HepG2 (cell line): ENCODE results near the gene IGF2BP1. TPM values are rescaled to one million over a fixed set of nuclear protein-coding genes. Genes with fewer than 3 reads are reported as not detected.

Experiments
- ATAC-seq: fragments of 200-7000 bp; cut with Tn5 transposase; 3 replicates; pipeline ENCODE4 v1.9.1; 2020; ENCODE audit warnings: mild to moderate bottlenecking, moderate library complexity
- BruUV-seq: library from RNA; stranded (reverse); fragments of 400-500 nt; replicated peaks from 2 replicates; lab custom pipeline; 2021; lab: Mats Ljungman, UMichigan
- CTCF ChIA-PET: fragments of 300-600 bp; formaldehyde crosslinking; extraction: SDS; loops from one replicate; lab custom pipeline; 2021; ENCODE audit warnings: low total read pairs, inconsistent platforms, low intra/inter-chr PET ratio; lab: Yijun Ruan, JAX
- POLR2A ChIA-PET: fragments of 350-600 bp; sonication (Branson Sonifier 250); formaldehyde crosslinking; loops from one replicate; lab custom pipeline; 2020; ENCODE audit warnings: antibody characterized with exemption, inconsistent platforms; lab: Yijun Ruan, JAX
- DNase-seq: peaks from one replicate; pipeline ENCODE4 v3.0.0-alpha.2; 2015; ENCODE audit warnings: low spot score
- FAIRE-seq: peaks from 3 replicates; lab custom pipeline; 2011; peaks lifted over from hg19 to GRCh38; lab: Jason Lieb, UNC
- H2AFZ ChIP-seq: one replicate; pipeline ENCODE4 v1.6.1; 2011; ENCODE audit warnings: low read length, inconsistent platforms
- H3K27ac ChIP-seq: fragments of 300-600 bp; 3 replicates; pipeline ENCODE4 v1.8.0; 2011; ENCODE audit warnings: mixed run types, mild to moderate bottlenecking, mixed read lengths, low read length, inconsistent platforms; ENCODE audit not compliant: insufficient read depth; ENCODE audit errors: extremely low read length
- H3K27me3 ChIP-seq, 2 experiments: fragments of 200-600 bp in 1 of 2; 2 replicates in 1 of 2; 3 replicates in 1 of 2; pipeline versions ENCODE4 v1.6.0 to v1.8.0; 2011; ENCODE audit warnings: low read length in 2 of 2, mild to moderate bottlenecking in 2 of 2, moderate library complexity in 2 of 2, inconsistent platforms in 1 of 2; ENCODE audit not compliant: insufficient read depth in 2 of 2, control insufficient read depth in 1 of 2
- H3K36me3 ChIP-seq, 2 experiments: fragments of 200-600 bp in 1 of 2; replicated peaks in 1 of 2; 2 replicates in 1 of 2; 3 replicates in 1 of 2; pipeline versions ENCODE4 v1.5.1 to v1.8.0; 2011; ENCODE audit warnings: low read length in 2 of 2, inconsistent platforms in 1 of 2; ENCODE audit not compliant: insufficient read depth in 2 of 2, control insufficient read depth in 1 of 2
- H3K4me1 ChIP-seq: 2 replicates; pipeline ENCODE4 v1.5.1; 2012; ENCODE audit warnings: low read length, inconsistent platforms; ENCODE audit not compliant: insufficient read depth
- H3K4me2 ChIP-seq: 2 replicates; pipeline ENCODE4 v1.6.0; 2011; ENCODE audit warnings: low read depth, low read length, inconsistent platforms
- H3K4me3 ChIP-seq, 3 experiments: fragments of 200-600 bp in 1 of 3; sonication (generic), shearing (Covaris generic) in 1 of 3; replicated peaks in 1 of 3; 2 replicates each; pipeline ENCODE4 v1.5.1; 2011 to 2016; ENCODE audit warnings: low read length in 3 of 3, inconsistent platforms in 2 of 3, low read depth in 2 of 3, mild to moderate bottlenecking in 2 of 3, control low read depth in 1 of 3, mixed read lengths in 1 of 3; ENCODE audit not compliant: insufficient read depth in 1 of 3
- H3K79me2 ChIP-seq: one replicate; pipeline ENCODE4 v1.6.1; 2011; ENCODE audit warnings: low read length, inconsistent platforms; ENCODE audit not compliant: insufficient read depth
- H3K9ac ChIP-seq: 2 replicates; pipeline ENCODE4 v1.6.0; 2011; ENCODE audit warnings: mild to moderate bottlenecking, low read depth, low read length, inconsistent platforms; ENCODE audit not compliant: insufficient read depth
- H3K9me3 ChIP-seq: 2 replicates; pipeline ENCODE4 v1.5.1; 2012; ENCODE audit warnings: mild to moderate bottlenecking, low read length
- H4K20me1 ChIP-seq: 2 replicates; pipeline ENCODE4 v1.6.0; 2011; ENCODE audit warnings: inconsistent platforms, mild to moderate bottlenecking, low read length, moderate library complexity; ENCODE audit not compliant: insufficient read depth
- ARNTL ChIP-seq: sonication (generic); formaldehyde crosslinking; IDR thresholded peaks from 2 replicates; pipeline ENCODE4 v1.4.0; 2020; ENCODE audit warnings: mild to moderate bottlenecking, missing genetic modification reagents
- CHCHD3 ChIP-seq: sonication (generic); formaldehyde crosslinking; IDR thresholded peaks from 2 replicates; pipeline ENCODE4 v1.8.0; 2022; ENCODE audit warnings: mild to moderate bottlenecking, missing genetic modification reagents, moderate library complexity
- KDM3A ChIP-seq: IDR thresholded peaks from 2 replicates; pipeline ENCODE4 v1.6.1; 2018; ENCODE audit warnings: low read depth, missing compliant biosample characterization
- MED1 ChIP-seq: sonication (generic); formaldehyde crosslinking; IDR thresholded peaks from 2 replicates; pipeline ENCODE4 v1.4.0; 2020; ENCODE audit warnings: missing genetic modification reagents
- PAF1 ChIP-seq: IDR thresholded peaks from 2 replicates; pipeline ENCODE4 v1.6.1; 2016; ENCODE audit warnings: missing genetic modification reagents, missing compliant biosample characterization
- SIN3B ChIP-seq: fragments of 150-350 bp; IDR thresholded peaks from 2 replicates; pipeline ENCODE4 v1.6.1; 2014; ENCODE audit warnings: low read length
- TIGD3 ChIP-seq: sonication (generic); formaldehyde crosslinking; IDR thresholded peaks from 2 replicates; pipeline ENCODE4 v1.5.1; 2020; ENCODE audit warnings: mild to moderate bottlenecking, missing genetic modification reagents, borderline replicate concordance
- ZMAT3 ChIP-seq: sonication (generic); formaldehyde crosslinking; conservative IDR thresholded peaks from 2 replicates; pipeline ENCODE4 v1.7.0; 2021; ENCODE audit warnings: missing genetic modification reagents
- ZNF121 ChIP-seq: sonication (generic); formaldehyde crosslinking; IDR thresholded peaks from 2 replicates; pipeline ENCODE4 v1.5.0; 2020; ENCODE audit warnings: mild to moderate bottlenecking, missing genetic modification reagents
- ZNF414 ChIP-seq: sonication (generic); formaldehyde crosslinking; IDR thresholded peaks from 2 replicates; pipeline ENCODE4 v1.5.0; 2020; ENCODE audit warnings: missing genetic modification reagents
- WGBS: methylation state at CpG from one replicate; pipeline ENCODE4 v1.1.6; 2017; ENCODE audit warnings: low lambda C conversion rate; 5-methylcytosine and 5-hydroxymethylcytosine counted together
- in situ Hi-C: cut with HindIII; loops from 2 replicates; pipeline ENCODE4 v1.10.0; 2017; ENCODE audit warnings: low pct_unique_long_range_greater_than_20kb; ENCODE audit not compliant: extremely low pct_ligation_motif_present
- intact Hi-C: fragments of 100-400 bp; cut with micrococcal nuclease; formaldehyde crosslinking; loops from one replicate; pipeline ENCODE4 v1.10.0; 2022; ENCODE audit not compliant: unreplicated experiment
- polyA plus RNA-seq, 8 experiments: library from polyadenylated mRNA; depleted of rRNA in 3 of 8; stranded (reverse) in 7 of 8; unstranded in 1 of 8; fragments of >200 nt; fragmentation: Illumina TruSeq in 4 of 8; extraction: Trizol in 4 of 8; gene quantifications; 2 replicates each; pipeline versions ENCODE4 v1.2.1 to v1.2.3, GENCODE V29; 2011 to 2016; ENCODE audit warnings: low read depth in 4 of 8, missing spikeins in 1 of 8, mixed read lengths in 1 of 8; ENCODE audit not compliant: insufficient read depth in 1 of 8
- total RNA-seq, 5 experiments: library from RNA; depleted of rRNA; stranded (reverse); fragments of >200 nt; fragmentation: Illumina TruSeq; extraction: Trizol; gene quantifications; 2 replicates each; pipeline ENCODE4 v1.2.3, GENCODE V29; 2016; ENCODE audit warnings: low read depth in 1 of 5
- TF ChIP-seq, protein P1 (sequence below): sonication (generic); formaldehyde crosslinking; IDR thresholded peaks from 2 replicates; pipeline ENCODE4 v1.4.0; 2020; ENCODE audit warnings: mild to moderate bottlenecking, missing genetic modification reagents

IGF2BP1 gene
- total and polyA plus RNA-seq, 2 of the 13 experiments (the other 11 are each of a cell fraction or from before 2014, with no cell fraction given) = 29.7 to 75.1 TPM

DNA sequence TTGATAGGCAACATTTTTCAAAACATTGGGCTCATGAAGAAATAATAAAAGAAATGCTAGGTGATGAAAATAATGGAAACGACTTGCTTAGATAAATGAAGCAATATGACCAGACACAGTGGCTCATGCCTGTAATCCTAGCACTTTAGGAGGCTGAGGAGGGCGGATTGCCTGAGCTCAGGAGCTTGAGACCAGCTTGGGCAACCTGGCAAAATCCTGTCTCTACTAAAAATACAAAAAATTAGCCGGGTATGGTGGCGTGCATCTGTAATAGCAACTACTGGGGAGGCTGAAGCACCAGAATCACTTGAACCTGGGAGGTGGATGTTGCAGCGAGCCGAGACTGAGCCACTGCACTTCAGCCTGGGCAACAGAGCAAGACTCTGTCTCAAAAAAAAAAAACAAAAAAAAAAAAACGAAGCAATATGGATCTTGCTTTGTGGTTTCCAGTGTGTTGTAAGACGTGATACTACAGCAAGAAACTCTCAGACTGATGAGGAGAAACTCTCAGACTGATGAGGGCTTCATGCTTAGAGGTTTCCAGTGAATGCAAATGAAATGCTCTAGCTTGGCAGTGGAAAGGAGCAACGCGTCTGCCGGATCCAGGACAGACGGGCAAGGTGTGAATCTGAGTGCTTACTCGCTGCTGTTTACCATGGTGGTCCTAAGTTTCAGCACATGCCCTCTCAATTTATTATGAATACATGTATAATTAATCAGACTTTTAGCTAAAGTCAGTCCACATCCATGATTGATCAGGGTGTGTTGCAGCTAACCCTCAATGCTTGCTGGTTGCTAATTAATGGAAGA, 11.5 kb upstream of the IGF2BP1 start:
- Histone ChIP-seq H3K36me3 (no peaks in the 10 kb centered on the region), H3K9ac (no peak overlapping the region), H3K4me3 (no peak overlapping the region), H2AFZ (no peak overlapping the region), H3K4me1 (peaks cover 29% of the 10 kb centered on the region; the same call in 1 of the 2 replicates), H4K20me1 (no peaks in the 10 kb centered on the region), H3K27me3 (no peaks in the 10 kb centered on the region), H3K4me2 (peak overlapping the region; percentile 29), H3K9me3 (no peaks in the 10 kb centered on the region), H3K79me2 (no peaks in the 10 kb centered on the region), H3K27ac (no peak overlapping the region)
- in situ Hi-C loops (no loop called here), intact Hi-C loops (no loop called here)
- FAIRE-seq (no peak), DNase-seq (no peak), ATAC-seq (peak; percentile 36)
- 56% methylated on average over 13 of the region's 13 CpGs for WGBS
- BruUV-seq = no TSS peak
- ChIA-PET POLR2A (interaction anchor here (0.6 to 4.5 kb wide), 4 partner anchors 9 to 18 kb away, joined by 4 to 28 read pairs (median 5); partner anchors contain the start of gene IGF2BP1), CTCF (no interaction called here)
- TF ChIP-seq KDM3A (CRISPR knock-in tag) (no peak), ZNF121 (peak; percentile 77)

DNA sequence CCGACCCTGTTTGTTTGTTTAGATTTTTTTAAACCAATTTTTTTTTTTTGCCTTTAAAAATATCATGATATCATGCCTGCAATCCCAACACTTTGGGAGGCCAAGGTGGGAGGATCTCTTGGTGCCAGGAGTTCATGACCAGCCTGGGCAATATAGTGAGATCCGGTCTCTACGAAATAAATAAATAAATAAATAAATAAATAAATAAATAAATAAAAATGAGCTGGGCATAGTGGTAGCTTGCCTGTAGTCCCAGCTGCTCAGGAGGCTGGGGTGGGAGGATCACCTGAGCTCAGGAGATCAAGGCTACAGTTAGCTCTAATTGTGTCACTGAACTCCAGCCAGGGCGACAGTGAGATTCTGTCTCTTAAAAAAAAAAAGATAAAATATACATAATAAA, 8.1 kb upstream of the IGF2BP1 start:
- Histone ChIP-seq H3K79me2 (no peaks in the 10 kb centered on the region), H4K20me1 (no peaks in the 10 kb centered on the region), H3K27me3 (no peaks in the 10 kb centered on the region), H3K27ac (no peak overlapping the region), H3K4me1 (peaks cover 26% of the 10 kb centered on the region; the same call in 1 of the 2 replicates), H3K9me3 (no peaks in the 10 kb centered on the region), H3K4me2 (no peak overlapping the region), H3K4me3 (no peak overlapping the region), H2AFZ (no peak overlapping the region), H3K36me3 (no peaks in the 10 kb centered on the region), H3K9ac (no peak overlapping the region)
- POLR2A ChIA-PET = interaction anchor here (1.4 kb wide), 1 partner anchor 18 kb away, joined by 5 read pairs; no protein-coding TSS in a partner anchor
- no TSS peak for BruUV-seq
- intact Hi-C loops (no loop called here), in situ Hi-C loops (no loop called here)
- ATAC-seq (no peak), DNase-seq (no peak), FAIRE-seq (no peak)
- CTCF ChIA-PET = no interaction called here
- 89% methylated on average over 4 of the region's 4 CpGs for WGBS
- TF ChIP-seq MED1 (CRISPR knock-in tag) (no peak), ZMAT3 (CRISPR knock-in tag) (no peak), CHCHD3 (no peak), SIN3B (no peak), ZNF414 (CRISPR knock-in tag) (no peak), PAF1 (CRISPR knock-in tag) (no peak), TIGD3 (CRISPR knock-in tag) (no peak), ARNTL (CRISPR knock-in tag) (no peak)
- TF ChIP-seq, protein P1, sequence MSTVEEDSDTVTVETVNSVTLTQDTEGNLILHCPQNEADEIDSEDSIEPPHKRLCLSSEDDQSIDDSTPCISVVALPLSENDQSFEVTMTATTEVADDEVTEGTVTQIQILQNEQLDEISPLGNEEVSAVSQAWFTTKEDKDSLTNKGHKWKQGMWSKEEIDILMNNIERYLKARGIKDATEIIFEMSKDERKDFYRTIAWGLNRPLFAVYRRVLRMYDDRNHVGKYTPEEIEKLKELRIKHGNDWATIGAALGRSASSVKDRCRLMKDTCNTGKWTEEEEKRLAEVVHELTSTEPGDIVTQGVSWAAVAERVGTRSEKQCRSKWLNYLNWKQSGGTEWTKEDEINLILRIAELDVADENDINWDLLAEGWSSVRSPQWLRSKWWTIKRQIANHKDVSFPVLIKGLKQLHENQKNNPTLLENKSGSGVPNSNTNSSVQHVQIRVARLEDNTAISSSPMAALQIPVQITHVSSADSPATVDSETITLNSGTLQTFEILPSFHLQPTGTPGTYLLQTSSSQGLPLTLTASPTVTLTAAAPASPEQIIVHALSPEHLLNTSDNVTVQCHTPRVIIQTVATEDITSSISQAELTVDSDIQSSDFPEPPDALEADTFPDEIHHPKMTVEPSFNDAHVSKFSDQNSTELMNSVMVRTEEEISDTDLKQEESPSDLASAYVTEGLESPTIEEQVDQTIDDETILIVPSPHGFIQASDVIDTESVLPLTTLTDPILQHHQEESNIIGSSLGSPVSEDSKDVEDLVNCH (CRISPR knock-in tag) = no peak
